Nephron progenitor cell (in vitro differentiated cells): ENCODE measurements around the gene ITGB5.
A peak's percentile ranks its signal among the peaks of the same experiment; 100 is the strongest.

Experiments
- DNase-seq: peaks from one replicate; pipeline ENCODE4 v3.0.0; 2021
- H3K27ac Mint-ChIP-seq: 2 replicates; pipeline ENCODE4 v1.8.0; 2021; ENCODE audit warnings: mild to moderate bottlenecking, moderate library complexity, mixed read lengths
- H3K27me3 Mint-ChIP-seq: 2 replicates; pipeline ENCODE4 v1.8.0; 2021; ENCODE audit warnings: mild to moderate bottlenecking, low read depth, mixed read lengths; ENCODE audit not compliant: poor library complexity
- H3K36me3 Mint-ChIP-seq: 2 replicates; pipeline ENCODE4 v1.8.0; 2021; ENCODE audit warnings: low read depth, mixed read lengths
- H3K4me1 Mint-ChIP-seq: 2 replicates; pipeline ENCODE4 v1.8.0; 2021; ENCODE audit warnings: mixed read lengths
- H3K4me3 Mint-ChIP-seq: 2 replicates; pipeline ENCODE4 v1.8.0; 2021; ENCODE audit warnings: mild to moderate bottlenecking, moderate library complexity, mixed read lengths
- H3K9me3 Mint-ChIP-seq: 2 replicates; pipeline ENCODE4 v1.8.0; 2021; ENCODE audit warnings: mild to moderate bottlenecking, moderate library complexity, mixed read lengths
- CTCF ChIP-seq: fragments of 200-600 bp; sonication (generic); IDR thresholded peaks from 2 replicates; pipeline ENCODE4 v1.5.0; 2021; ENCODE audit warnings: antibody characterized with exemption

ITGB5 gene

GRCh38 chr3:124877674-124878073 is 9.5 kb downstream of the ITGB5 start:
- no peaks in the 10 kb centered on the region for H3K9me3 Mint-ChIP-seq
- DNase-seq, result no peak
- peaks cover 48% of the 10 kb centered on the region for H3K4me1 Mint-ChIP-seq
- TF ChIP-seq CTCF, result no peak
- H3K4me3 Mint-ChIP-seq, result no peak overlapping the region
- peaks cover 9% of the 10 kb centered on the region for H3K27me3 Mint-ChIP-seq
- no peak overlapping the region for H3K27ac Mint-ChIP-seq
- peaks cover 12% of the 10 kb centered on the region for H3K36me3 Mint-ChIP-seq

- DNase-seq, result no peak
- Mint-ChIP-seq H3K9me3 (no peaks in the 10 kb centered on the region), H3K27me3 (peaks cover 9% of the 10 kb centered on the region), H3K4me1 (peaks cover 38% of the 10 kb centered on the region), H3K27ac (peak overlapping the region; percentile 48), H3K4me3 (no peak overlapping the region), H3K36me3 (peaks cover 19% of the 10 kb centered on the region)
- TF ChIP-seq CTCF, result no peak
These were observed 10.7 kb downstream of the ITGB5 start for GRCh38 chr3:124876401-124876878.

- no peak for DNase-seq
- peaks cover 10% of the 10 kb centered on the region for H3K27me3 Mint-ChIP-seq
- no peak overlapping the region for H3K4me3 Mint-ChIP-seq
- H3K4me1 Mint-ChIP-seq, result peaks cover 35% of the 10 kb centered on the region
- no peaks in the 10 kb centered on the region for H3K9me3 Mint-ChIP-seq
- peaks cover 38% of the 10 kb centered on the region for H3K36me3 Mint-ChIP-seq
- TF ChIP-seq CTCF, result no peak
- peak overlapping the region; percentile 11 for H3K27ac Mint-ChIP-seq
These were observed 13.9 kb downstream of the ITGB5 start for GRCh38 chr3:124873226-124873625.

GRCh38 chr3:124867511-124867910 is 19.7 kb downstream of the ITGB5 start:
- DNase-seq, result no peak
- Mint-ChIP-seq H3K27me3 (peaks cover 4% of the 10 kb centered on the region), H3K27ac (peak overlapping the region; percentile 69), H3K9me3 (no peaks in the 10 kb centered on the region), H3K4me1 (peaks cover 38% of the 10 kb centered on the region), H3K36me3 (peaks cover 48% of the 10 kb centered on the region), H3K4me3 (no peak overlapping the region)
- TF ChIP-seq CTCF, result no peak

GRCh38 chr3:124862006-124862405 is 25.2 kb downstream of the ITGB5 start:
- Mint-ChIP-seq H3K27me3 (no peaks in the 10 kb centered on the region), H3K27ac (no peak overlapping the region), H3K4me1 (peaks cover 26% of the 10 kb centered on the region), H3K9me3 (peaks cover 3% of the 10 kb centered on the region), H3K4me3 (no peak overlapping the region), H3K36me3 (peaks cover 36% of the 10 kb centered on the region)
- TF ChIP-seq CTCF, result no peak
- no peak for DNase-seq

GRCh38 chr3:124861041-124861440 is 26.1 kb downstream of the ITGB5 start:
- no peak overlapping the region for H3K27ac Mint-ChIP-seq

More at GRCh38 chr3:124861041-124861440, 26.1 kb downstream of the ITGB5 start:
- Mint-ChIP-seq H3K4me3 (no peak overlapping the region), H3K27me3 (no peaks in the 10 kb centered on the region), H3K9me3 (peaks cover 3% of the 10 kb centered on the region), H3K36me3 (peaks cover 37% of the 10 kb centered on the region), H3K4me1 (peaks cover 24% of the 10 kb centered on the region)
- TF ChIP-seq CTCF, result no peak
- no peak for DNase-seq
